Ecto neural progenitor cell (in vitro differentiated cells): ENCODE results near the gene SLK.

Experiments used
- DNase-seq: peaks from one replicate; pipeline ENCODE4 v3.0.0-alpha.2; 2018; ENCODE audit warnings: low spot score

The SLK gene

GRCh38 chr10:103990121-103990520 lies 23.2 kb downstream of the SLK start:
- no peak for DNase-seq

- no peak for DNase-seq
Measured at GRCh38 chr10:103990531-103990930, 23.6 kb downstream of the SLK start.

- DNase-seq: no peak
Measured at GRCh38 chr10:103991393-103992128, 24.6 kb downstream of the SLK start.

GRCh38 chr10:103995134-103995533 lies 28.2 kb downstream of the SLK start:
- no peak for DNase-seq

GRCh38 chr10:103998805-103999204 lies 31.9 kb downstream of the SLK start:
- DNase-seq: no peak

- DNase-seq: no peak
Measured at GRCh38 chr10:104002911-104003310, 36.0 kb downstream of the SLK start.

- no peak for DNase-seq
Measured at GRCh38 chr10:104005172-104005863, 38.4 kb downstream of the SLK start.

GRCh38 chr10:104011904-104012303 lies 45.0 kb downstream of the SLK start:
- no peak for DNase-seq

GRCh38 chr10:104013489-104013888 lies 46.5 kb downstream of the SLK start:
- DNase-seq: no peak

- no peak for DNase-seq
Measured at GRCh38 chr10:104014176-104014575, 47.2 kb downstream of the SLK start.

GRCh38 chr10:104016661-104017060 lies 49.7 kb downstream of the SLK start:
- no peak for DNase-seq

- DNase-seq: no peak
Measured at GRCh38 chr10:104018471-104018870, 51.5 kb downstream of the SLK start.

- DNase-seq: no peak
Measured at GRCh38 chr10:104020020-104020419, 53.1 kb downstream of the SLK start.

GRCh38 chr10:104021246-104021645 lies 54.3 kb downstream of the SLK start:
- no peak for DNase-seq

- no peak for DNase-seq
Measured at GRCh38 chr10:104022026-104022425, 55.1 kb downstream of the SLK start.

GRCh38 chr10:104025524-104025923 lies 58.6 kb downstream of the SLK start:
- no peak for DNase-seq

- DNase-seq: no peak
Measured at GRCh38 chr10:104026762-104027161, 59.8 kb downstream of the SLK start.

- no peak for DNase-seq
Measured at GRCh38 chr10:104028146-104028545, 61.2 kb downstream of the SLK start.

- no peak for DNase-seq
Measured at GRCh38 chr10:104028823-104029520, 62.0 kb downstream of the SLK start.

- DNase-seq: no peak
Measured at GRCh38 chr10:104029521-104029860, 62.6 kb downstream of the SLK start.

GRCh38 chr10:104031631-104032030 lies 64.7 kb downstream of the SLK start:
- DNase-seq: no peak

- no peak for DNase-seq
Measured at GRCh38 chr10:104032144-104032775, 65.3 kb downstream of the SLK start.
